ENCODE results near the gene DAB2.

- no peak for TF ChIP-seq CTCF (conservative IDR thresholded peaks at IDR 0.05; ENCODE audit: low read depth, low read length)
- no peak for TF ChIP-seq EZH2phosphoT487 (IDR thresholded peaks at IDR 0.05; ENCODE audit: borderline replicate concordance, low read length)
These were observed 1.4 kb downstream of the DAB2 start for GRCh38 chr5:39423331-39423751.
